Measurements from ENCODE around the gene KCNH3.

- TF ChIP-seq POLR2A (IDR thresholded peaks at IDR 0.05; ENCODE audit: low read depth, low read length) (no peak), POLR2AphosphoS5 (IDR thresholded peaks at IDR 0.05; ENCODE audit: low read depth, low read length) (no peak)
These were observed 42.0 kb downstream of the KCNH3 start for GRCh38 chr12:49580572-49581535.
